HCT116 (cell line): ENCODE measurements around the gene ABCG8. TPM values are rescaled to one million over a fixed set of nuclear protein-coding genes. Genes with fewer than 3 reads are reported as not detected.

Source experiments
- ATAC-seq: fragments of 200-7000 bp; cut with Tn5 transposase; 2 replicates; pipeline ENCODE4 v1.9.1; 2020; ENCODE audit warnings: mild to moderate bottlenecking, moderate library complexity
- BruUV-seq: library from RNA; stranded (reverse); fragments of 400-500 nt; replicated peaks from 2 replicates; lab custom pipeline; 2021; lab: Mats Ljungman, UMichigan
- CTCF ChIA-PET: fragments of 300-600 bp; sonication (Branson Sonifier 250); formaldehyde crosslinking; loops from one replicate; lab custom pipeline; 2021; ENCODE audit warnings: antibody characterized with exemption; lab: Charles Lee
- POLR2A ChIA-PET: fragments of 300-600, 350-600 bp; sonication (Branson Sonifier 250); formaldehyde crosslinking; loops from one replicate; lab custom pipeline; 2021; ENCODE audit warnings: antibody characterized with exemption; lab: Charles Lee
- RAD21 ChIA-PET, 2 experiments: fragments of 300-600 bp; sonication (Branson Sonifier 250); formaldehyde crosslinking; loops; one replicate each; lab custom pipeline; 2023; ENCODE audit warnings: low total read pairs in 2 of 2; ENCODE audit not compliant: uncharacterized antibody in 2 of 2, unreplicated experiment in 2 of 2, low non-redundant PET in 1 of 2; lab: Charles Lee
- DNase-seq: peaks from one replicate; pipeline ENCODE4 v3.0.0-alpha.2; 2010; ENCODE audit warnings: low read depth, low spot score
- H2AFZ ChIP-seq: fragments of 200-600 bp; shearing (Covaris generic), sonication (generic); 2 replicates; pipeline ENCODE4 v1.6.1; 2017; ENCODE audit warnings: low read depth, mixed run types, mixed read lengths, antibody characterized with exemption, low read length; ENCODE audit not compliant: poor library complexity, severe bottlenecking
- H3K27ac ChIP-seq: 2 replicates; pipeline ENCODE4 v1.5.1; 2012; ENCODE audit warnings: low read depth, low read length
- H3K27me3 ChIP-seq: fragments of 200-600 bp; sonication (generic); 2 replicates; pipeline ENCODE4 v1.6.1; 2016; ENCODE audit warnings: mixed run types, low read length, mixed read lengths; ENCODE audit not compliant: insufficient read depth
- H3K36me3 ChIP-seq, 2 experiments: fragments of 200-500 bp in 1 of 2; fragments of 200-600 bp in 1 of 2; sonication (Bioruptor generic) in 1 of 2; sonication (generic) in 1 of 2; 2 replicates each; pipeline versions ENCODE4 v1.5.1 to v1.6.1; 2014 to 2016; ENCODE audit warnings: low read length in 2 of 2, inconsistent platforms in 1 of 2, mixed read lengths in 1 of 2, mixed run types in 1 of 2; ENCODE audit not compliant: insufficient read depth in 2 of 2, control insufficient read depth in 1 of 2
- H3K4me1 ChIP-seq, 2 experiments: fragments of 200-600 bp in 1 of 2; sonication (generic) in 1 of 2; 2 replicates each; pipeline versions ENCODE4 v1.5.1 to v1.6.1; 2012 to 2017; ENCODE audit warnings: low read length in 2 of 2, inconsistent platforms in 1 of 2, mild to moderate bottlenecking in 1 of 2, mixed read lengths in 1 of 2, mixed run types in 1 of 2, moderate library complexity in 1 of 2; ENCODE audit not compliant: insufficient read depth in 2 of 2, control insufficient read depth in 1 of 2
- H3K4me2 ChIP-seq: fragments of 200-600 bp; sonication (generic); 2 replicates; pipeline ENCODE4 v1.6.1; 2017; ENCODE audit warnings: mixed run types, low read length, mixed read lengths
- H3K4me3 ChIP-seq, 2 experiments: fragments of 200-600 bp in 1 of 2; sonication (generic) in 1 of 2; replicated peaks in 1 of 2; 2 replicates each; pipeline ENCODE4 v1.5.1; 2011 to 2016; ENCODE audit warnings: low read length in 2 of 2, control low read depth in 1 of 2, low read depth in 1 of 2, mild to moderate bottlenecking in 1 of 2, mixed read lengths in 1 of 2, mixed run types in 1 of 2
- H3K79me2 ChIP-seq: fragments of 200-600 bp; sonication (generic); 2 replicates; pipeline ENCODE4 v1.6.1; 2017; ENCODE audit warnings: mild to moderate bottlenecking, mixed run types, low read length, moderate library complexity, mixed read lengths; ENCODE audit not compliant: insufficient read depth
- H3K9ac ChIP-seq: fragments of 200-600 bp; sonication (generic); 2 replicates; pipeline ENCODE4 v1.6.1; 2016; ENCODE audit warnings: low read length, mixed read lengths
- H3K9me2 ChIP-seq: fragments of 200-600 bp; sonication (generic), shearing (Covaris generic); 2 replicates; pipeline ENCODE4 v1.6.1; 2017; ENCODE audit warnings: mixed run types, mild to moderate bottlenecking, moderate library complexity; ENCODE audit not compliant: insufficient read depth
- H3K9me3 ChIP-seq, 2 experiments: fragments of 200-500 bp in 1 of 2; fragments of 200-600 bp in 1 of 2; sonication (Bioruptor generic) in 1 of 2; sonication (generic) in 1 of 2; 2 replicates each; pipeline ENCODE4 v1.6.1; 2014 to 2017; ENCODE audit warnings: low read length in 2 of 2, mixed read lengths in 2 of 2, inconsistent platforms in 1 of 2, low read depth in 1 of 2, mild to moderate bottlenecking in 1 of 2, mixed run types in 1 of 2, moderate library complexity in 1 of 2; ENCODE audit not compliant: control insufficient read depth in 1 of 2, insufficient read depth in 1 of 2
- H4K20me1 ChIP-seq: fragments of 200-600 bp; sonication (generic), shearing (Covaris generic); 2 replicates; pipeline ENCODE4 v1.6.1; 2017; ENCODE audit warnings: mixed run types, mild to moderate bottlenecking, moderate library complexity; ENCODE audit not compliant: insufficient read depth
- CEBPB ChIP-seq: IDR thresholded peaks from 2 replicates; pipeline ENCODE4 v1.6.1; 2012; ENCODE audit warnings: low read depth
- EGR1 ChIP-seq: IDR thresholded peaks from 2 replicates; pipeline ENCODE4 v1.6.1; 2012; ENCODE audit warnings: low read depth
- EZH2 ChIP-seq: fragments of 200-600 bp; sonication (generic); IDR thresholded peaks from 2 replicates; pipeline ENCODE4 v1.6.1; 2017; ENCODE audit warnings: antibody characterized with exemption, mixed run types
- JUND ChIP-seq: IDR thresholded peaks from 2 replicates; pipeline ENCODE4 v1.6.1; 2012
- POLR2A ChIP-seq: IDR thresholded peaks from 2 replicates; pipeline ENCODE4 v1.7.0; 2011; ENCODE audit warnings: borderline replicate concordance; ENCODE audit not compliant: insufficient read depth, insufficient read length; ENCODE audit errors: extremely low read depth
- POLR2AphosphoS5 ChIP-seq: IDR thresholded peaks from 2 replicates; pipeline ENCODE4 v1.6.1; 2011; ENCODE audit warnings: mild to moderate bottlenecking, low read depth, low read length, moderate library complexity
- RAD21 ChIP-seq: IDR thresholded peaks from 2 replicates; pipeline ENCODE4 v1.6.1; 2012; ENCODE audit warnings: low read depth, mild to moderate bottlenecking
- SRF ChIP-seq: IDR thresholded peaks from 2 replicates; pipeline ENCODE4 v1.6.1; 2012; ENCODE audit warnings: low read depth
- TCF7L2 ChIP-seq: IDR thresholded peaks from 2 replicates; pipeline ENCODE4 v1.7.0; 2011; ENCODE audit warnings: borderline replicate concordance, inconsistent platforms; ENCODE audit not compliant: insufficient read depth, insufficient read length; ENCODE audit errors: extremely low read depth
- YY1 ChIP-seq: IDR thresholded peaks from 2 replicates; pipeline ENCODE4 v1.6.1; 2011; ENCODE audit warnings: low read length, low read depth, moderate library complexity, mild to moderate bottlenecking; ENCODE audit not compliant: insufficient replicate concordance; ENCODE audit errors: extremely low read depth
- ZFX ChIP-seq: fragments of 450-650 bp; IDR thresholded peaks from 2 replicates; pipeline ENCODE4 v1.6.1; 2017
- ZNF274 ChIP-seq: fragments of 200-500 bp; sonication (Bioruptor generic); IDR thresholded peaks from 2 replicates; pipeline ENCODE4 v1.6.1; 2014; ENCODE audit warnings: mild to moderate bottlenecking, low read depth, low read length, inconsistent platforms
- intact Hi-C: fragments of 100-400 bp; cut with micrococcal nuclease; formaldehyde crosslinking; loops from 2 replicates; pipeline ENCODE4 v1.10.0; 2022
- total RNA-seq: library from RNA; stranded (reverse); gene quantifications from one replicate; pipeline ENCODE4 v1.2.1, GENCODE V29; 2021; ENCODE audit not compliant: unreplicated experiment
- TF ChIP-seq, protein P1 (sequence below): IDR thresholded peaks from 2 replicates; pipeline ENCODE4 v1.6.1; 2012; ENCODE audit warnings: low read depth
- TF ChIP-seq, protein P2 (sequence below): IDR thresholded peaks from 2 replicates; pipeline ENCODE4 v1.6.1; 2012
- TF ChIP-seq, protein P3 (sequence below), 3 experiments: fragments of 200-600 bp in 1 of 3; sonication (generic) in 1 of 3; IDR thresholded peaks in 2 of 3; conservative IDR thresholded peaks in 1 of 3; 2 replicates each; pipeline ENCODE4 v1.5.1; 2012 to 2017; ENCODE audit warnings: low read depth in 2 of 3, low read length in 2 of 3, antibody characterized with exemption in 1 of 3, borderline replicate concordance in 1 of 3, control low read depth in 1 of 3, mild to moderate bottlenecking in 1 of 3, mixed read lengths in 1 of 3, mixed run types in 1 of 3, moderate library complexity in 1 of 3; ENCODE audit not compliant: insufficient read depth in 1 of 3

Gene ABCG8
- total RNA-seq, 1 experiment from 2014 or later: 0.05 TPM

DNA sequence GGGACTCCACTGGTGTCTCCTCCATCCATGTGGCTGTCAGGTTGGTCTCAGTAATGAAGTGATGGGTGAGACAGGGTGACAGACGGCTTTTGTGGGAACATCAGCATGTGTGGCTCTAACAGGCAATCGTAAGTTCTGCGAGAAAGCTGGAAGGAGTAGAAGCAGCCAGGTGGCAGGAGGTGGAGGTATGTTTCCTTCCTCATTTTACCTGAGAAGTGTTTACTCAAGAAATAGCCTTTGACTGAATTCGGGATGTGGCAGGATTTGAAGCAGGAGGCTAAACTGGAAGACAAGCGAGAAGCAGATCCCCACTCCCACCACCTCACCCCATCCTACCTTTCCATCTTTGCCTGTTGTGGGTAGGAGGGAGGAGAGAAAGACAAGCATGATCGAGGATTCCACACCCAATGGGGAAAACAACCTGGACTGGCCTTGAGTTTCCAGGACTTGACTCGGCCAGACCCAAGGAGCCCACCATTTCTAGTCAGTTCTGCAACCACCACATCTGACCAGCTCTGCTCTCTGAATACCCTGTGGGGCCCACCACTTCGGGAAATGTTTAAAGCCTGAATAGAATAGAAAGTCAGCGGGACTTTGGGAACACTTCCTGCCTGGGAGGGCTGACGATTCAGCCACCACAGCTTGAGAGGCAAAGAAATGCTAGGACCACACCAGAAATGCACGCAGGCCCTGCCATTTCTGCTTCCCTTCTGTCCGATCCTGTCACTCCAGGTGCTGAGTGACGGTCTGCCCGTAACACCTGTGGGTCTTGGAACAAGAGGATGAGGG lies 1.2 kb downstream of the ABCG8 start:
- H3K4me1 ChIP-seq: no peaks in the 10 kb centered on the region
- intact Hi-C loops: no loop called here
- TF ChIP-seq EZH2: no peak
- TF ChIP-seq CEBPB: no peak
- TF ChIP-seq, protein P1, sequence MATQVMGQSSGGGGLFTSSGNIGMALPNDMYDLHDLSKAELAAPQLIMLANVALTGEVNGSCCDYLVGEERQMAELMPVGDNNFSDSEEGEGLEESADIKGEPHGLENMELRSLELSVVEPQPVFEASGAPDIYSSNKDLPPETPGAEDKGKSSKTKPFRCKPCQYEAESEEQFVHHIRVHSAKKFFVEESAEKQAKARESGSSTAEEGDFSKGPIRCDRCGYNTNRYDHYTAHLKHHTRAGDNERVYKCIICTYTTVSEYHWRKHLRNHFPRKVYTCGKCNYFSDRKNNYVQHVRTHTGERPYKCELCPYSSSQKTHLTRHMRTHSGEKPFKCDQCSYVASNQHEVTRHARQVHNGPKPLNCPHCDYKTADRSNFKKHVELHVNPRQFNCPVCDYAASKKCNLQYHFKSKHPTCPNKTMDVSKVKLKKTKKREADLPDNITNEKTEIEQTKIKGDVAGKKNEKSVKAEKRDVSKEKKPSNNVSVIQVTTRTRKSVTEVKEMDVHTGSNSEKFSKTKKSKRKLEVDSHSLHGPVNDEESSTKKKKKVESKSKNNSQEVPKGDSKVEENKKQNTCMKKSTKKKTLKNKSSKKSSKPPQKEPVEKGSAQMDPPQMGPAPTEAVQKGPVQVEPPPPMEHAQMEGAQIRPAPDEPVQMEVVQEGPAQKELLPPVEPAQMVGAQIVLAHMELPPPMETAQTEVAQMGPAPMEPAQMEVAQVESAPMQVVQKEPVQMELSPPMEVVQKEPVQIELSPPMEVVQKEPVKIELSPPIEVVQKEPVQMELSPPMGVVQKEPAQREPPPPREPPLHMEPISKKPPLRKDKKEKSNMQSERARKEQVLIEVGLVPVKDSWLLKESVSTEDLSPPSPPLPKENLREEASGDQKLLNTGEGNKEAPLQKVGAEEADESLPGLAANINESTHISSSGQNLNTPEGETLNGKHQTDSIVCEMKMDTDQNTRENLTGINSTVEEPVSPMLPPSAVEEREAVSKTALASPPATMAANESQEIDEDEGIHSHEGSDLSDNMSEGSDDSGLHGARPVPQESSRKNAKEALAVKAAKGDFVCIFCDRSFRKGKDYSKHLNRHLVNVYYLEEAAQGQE: no peak
- no peak for TF ChIP-seq RAD21
- TF ChIP-seq JUND: no peak
- DNase-seq (no peak), ATAC-seq (no peak)
- no peak overlapping the region for H3K4me2 ChIP-seq
- H4K20me1 ChIP-seq: no peaks in the 10 kb centered on the region
- no peaks in the 10 kb centered on the region for H3K36me3 ChIP-seq
- POLR2A ChIA-PET: no interaction called here
- no TSS peak for BruUV-seq
- no peak overlapping the region for H3K27ac ChIP-seq
- H3K9me3 ChIP-seq: no peaks in the 10 kb centered on the region
- no peak overlapping the region for H3K9ac ChIP-seq
- H2AFZ ChIP-seq: no peak overlapping the region
- CTCF ChIA-PET: no interaction called here
- H3K27me3 ChIP-seq: no peaks in the 10 kb centered on the region
- H3K9me2 ChIP-seq: no peaks in the 10 kb centered on the region
- no peak overlapping the region for H3K4me3 ChIP-seq
- RAD21 ChIA-PET: no interaction called here
- no peaks in the 10 kb centered on the region for H3K79me2 ChIP-seq

DNA sequence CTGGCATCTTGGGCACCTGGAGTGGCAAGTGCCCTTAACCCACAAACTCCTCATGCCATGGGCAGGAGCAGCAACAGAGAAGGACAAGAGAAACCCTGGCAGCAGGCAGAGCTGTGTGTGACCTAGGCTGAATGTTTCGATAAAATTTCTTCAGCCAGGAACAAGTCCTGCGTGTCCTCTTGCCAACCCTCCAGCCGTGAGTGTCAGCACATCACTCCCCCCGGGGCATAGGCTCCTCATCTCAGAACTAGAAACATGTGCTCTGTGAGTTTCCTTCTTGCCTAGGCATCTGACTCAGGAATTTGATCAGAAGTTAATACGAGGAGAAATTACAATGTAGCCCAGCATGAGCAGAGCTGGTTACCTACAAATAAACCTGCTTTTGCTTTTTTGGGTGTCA lies 2.2 kb downstream of the ABCG8 start:
- no peaks in the 10 kb centered on the region for H4K20me1 ChIP-seq
- H3K9me2 ChIP-seq: no peaks in the 10 kb centered on the region
- ChIA-PET POLR2A (no interaction called here), CTCF (no interaction called here), RAD21 (no interaction called here)
- no peak overlapping the region for H2AFZ ChIP-seq
- no peaks in the 10 kb centered on the region for H3K27me3 ChIP-seq
- no peak for ATAC-seq
- no peaks in the 10 kb centered on the region for H3K4me1 ChIP-seq
- no peak overlapping the region for H3K27ac ChIP-seq
- H3K36me3 ChIP-seq: no peaks in the 10 kb centered on the region
- no peak overlapping the region for H3K4me2 ChIP-seq
- no TSS peak for BruUV-seq
- H3K79me2 ChIP-seq: no peaks in the 10 kb centered on the region
- intact Hi-C loops: no loop called here
- H3K9me3 ChIP-seq: no peaks in the 10 kb centered on the region
- H3K9ac ChIP-seq: no peak overlapping the region
- no peak for DNase-seq
- H3K4me3 ChIP-seq: no peak overlapping the region
- TF ChIP-seq SRF (no peak), ZNF274 (no peak), YY1 (no peak), TCF7L2 (no peak), JUND (no peak), POLR2AphosphoS5 (no peak), EGR1 (no peak), POLR2A (no peak), CEBPB (no peak), ZFX (no peak)
- TF ChIP-seq, protein P2, sequence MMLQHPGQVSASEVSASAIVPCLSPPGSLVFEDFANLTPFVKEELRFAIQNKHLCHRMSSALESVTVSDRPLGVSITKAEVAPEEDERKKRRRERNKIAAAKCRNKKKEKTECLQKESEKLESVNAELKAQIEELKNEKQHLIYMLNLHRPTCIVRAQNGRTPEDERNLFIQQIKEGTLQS: no peak
- TF ChIP-seq, protein P3, sequence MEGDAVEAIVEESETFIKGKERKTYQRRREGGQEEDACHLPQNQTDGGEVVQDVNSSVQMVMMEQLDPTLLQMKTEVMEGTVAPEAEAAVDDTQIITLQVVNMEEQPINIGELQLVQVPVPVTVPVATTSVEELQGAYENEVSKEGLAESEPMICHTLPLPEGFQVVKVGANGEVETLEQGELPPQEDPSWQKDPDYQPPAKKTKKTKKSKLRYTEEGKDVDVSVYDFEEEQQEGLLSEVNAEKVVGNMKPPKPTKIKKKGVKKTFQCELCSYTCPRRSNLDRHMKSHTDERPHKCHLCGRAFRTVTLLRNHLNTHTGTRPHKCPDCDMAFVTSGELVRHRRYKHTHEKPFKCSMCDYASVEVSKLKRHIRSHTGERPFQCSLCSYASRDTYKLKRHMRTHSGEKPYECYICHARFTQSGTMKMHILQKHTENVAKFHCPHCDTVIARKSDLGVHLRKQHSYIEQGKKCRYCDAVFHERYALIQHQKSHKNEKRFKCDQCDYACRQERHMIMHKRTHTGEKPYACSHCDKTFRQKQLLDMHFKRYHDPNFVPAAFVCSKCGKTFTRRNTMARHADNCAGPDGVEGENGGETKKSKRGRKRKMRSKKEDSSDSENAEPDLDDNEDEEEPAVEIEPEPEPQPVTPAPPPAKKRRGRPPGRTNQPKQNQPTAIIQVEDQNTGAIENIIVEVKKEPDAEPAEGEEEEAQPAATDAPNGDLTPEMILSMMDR (IDR thresholded peaks at IDR 0.05 in 2 of 3, conservative IDR thresholded peaks at IDR 0.05 in 1 of 3; ENCODE audit: borderline replicate concordance in 1 of 3, insufficient read depth in 1 of 3, low read depth in 2 of 3, low read length in 2 of 3): no peak
